NCI-H2029 treated with DMSO at 0.1 percent for 48 hours (cell line): ENCODE results near the gene PIAS1.
"Not testable (repeated sequence)": the region's sequence is repeated elsewhere in the genome, so short reads cannot be mapped to it uniquely, and the experiment has no call there.

Experiments
- DNase-seq: peaks from one replicate; lab custom pipeline; 2025; lab: John Stamatoyannopoulos, UW

The PIAS1 gene

GRCh38 chr15:68184616-68185480 lies 130.7 kb downstream of the PIAS1 start:
- no peak for DNase-seq

- DNase-seq: no peak
Measured at GRCh38 chr15:68186671-68187397, 132.7 kb downstream of the PIAS1 start.

DNA sequence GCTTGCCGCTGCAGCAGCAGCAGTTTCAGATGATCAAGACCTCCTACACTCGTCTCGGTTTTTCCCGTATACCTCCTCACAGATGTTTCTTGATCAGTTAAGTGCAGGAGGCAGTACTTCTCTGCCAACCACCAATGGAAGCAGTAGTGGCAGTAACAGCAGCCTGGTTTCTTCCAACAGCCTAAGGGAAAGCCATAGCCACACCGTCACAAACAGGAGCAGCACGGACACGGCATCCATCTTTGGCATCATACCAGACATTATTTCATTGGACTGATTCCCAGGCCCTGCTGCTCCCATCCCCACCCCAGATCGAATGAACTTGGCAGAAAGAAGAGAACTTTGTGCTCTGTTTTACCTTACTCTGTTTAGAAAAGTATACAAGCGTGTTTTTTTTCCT lies 133.4 kb downstream of the PIAS1 start:
- peak; percentile 9 for DNase-seq

- DNase-seq: no peak
Measured at GRCh38 chr15:68188647-68189046, 134.5 kb downstream of the PIAS1 start.

GRCh38 chr15:68190048-68190447 lies 135.9 kb downstream of the PIAS1 start:
- no peak for DNase-seq

DNA sequence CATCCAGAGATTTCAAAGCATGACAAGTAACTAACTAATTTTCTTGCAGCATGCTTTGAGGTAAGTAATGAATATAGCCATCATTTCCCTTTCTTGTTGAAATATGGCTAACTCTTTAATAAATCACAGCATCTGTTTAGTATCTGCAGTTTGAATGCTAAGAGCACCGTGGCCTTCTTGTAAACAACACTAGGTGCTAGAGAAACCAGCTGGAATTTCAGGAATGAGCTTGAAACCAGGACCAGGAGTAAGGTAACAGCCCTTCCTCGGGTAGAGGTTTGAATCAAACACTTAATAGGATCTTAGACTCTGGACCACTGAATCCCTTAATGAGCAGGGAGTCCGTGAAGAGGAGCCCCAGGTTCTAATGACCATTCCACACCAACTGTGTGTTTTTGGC lies 137.4 kb downstream of the PIAS1 start:
- no peak for DNase-seq

DNA sequence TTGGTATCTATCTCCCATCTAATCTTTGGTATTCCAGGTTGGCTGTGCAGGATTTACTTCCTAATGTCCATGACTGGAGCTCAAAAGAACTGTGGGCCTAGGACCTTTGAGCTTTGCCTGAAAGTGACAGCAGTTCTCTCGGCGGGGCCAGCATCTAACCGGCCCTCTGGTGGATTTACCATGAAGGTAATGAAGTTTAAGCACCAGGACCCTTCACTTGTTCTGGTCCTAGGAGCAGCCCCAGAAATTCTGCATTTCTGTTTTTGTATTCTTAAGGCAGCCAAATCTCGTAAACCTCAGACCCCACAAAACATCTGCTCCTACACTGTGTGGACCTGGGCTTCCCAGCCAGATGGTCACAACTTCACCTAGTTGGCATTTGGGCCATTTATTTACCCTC lies 138.0 kb downstream of the PIAS1 start:
- DNase-seq: no peak

GRCh38 chr15:68192804-68193486 lies 138.8 kb downstream of the PIAS1 start:
- DNase-seq: no peak

DNA sequence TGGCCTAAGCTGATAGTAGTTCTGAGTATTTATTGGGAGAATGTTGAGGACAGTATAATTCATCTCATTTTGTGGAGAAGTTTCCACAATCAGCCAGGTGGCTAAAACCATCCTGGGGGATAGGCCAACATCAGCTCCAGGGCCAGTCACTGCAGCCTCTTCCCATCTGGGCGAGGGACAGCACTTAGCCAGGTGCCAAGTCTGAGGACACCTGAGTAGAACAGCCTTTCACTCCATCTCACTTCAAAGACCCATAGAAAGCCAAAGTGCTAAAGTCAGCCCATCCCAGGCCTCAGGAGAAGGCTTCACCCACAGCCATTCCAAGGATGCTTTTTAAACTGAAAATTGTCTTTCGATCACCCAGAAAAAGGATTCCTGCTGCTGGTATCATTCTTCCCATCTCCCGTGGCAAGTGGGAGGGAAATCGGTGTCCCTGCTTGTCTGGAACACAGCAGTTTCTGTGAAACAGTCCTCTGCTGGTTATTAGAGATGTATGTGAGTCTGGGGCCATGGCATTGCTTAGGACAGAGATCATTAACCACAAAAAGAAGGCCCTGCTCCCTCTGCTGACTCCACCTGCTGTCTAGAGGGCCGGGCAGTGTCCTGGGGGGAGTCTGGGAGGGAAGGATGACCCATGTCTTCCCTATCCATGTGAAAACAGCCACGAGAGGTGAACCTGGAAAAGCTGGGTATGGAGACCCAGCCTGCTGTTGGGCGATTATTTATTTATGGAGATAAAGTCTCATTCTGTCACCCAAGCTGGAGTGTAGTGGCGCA lies 141.4 kb downstream of the PIAS1 start:
- no peak for DNase-seq

- no peak for DNase-seq
Measured at GRCh38 chr15:68196445-68197169, 142.5 kb downstream of the PIAS1 start.

DNA sequence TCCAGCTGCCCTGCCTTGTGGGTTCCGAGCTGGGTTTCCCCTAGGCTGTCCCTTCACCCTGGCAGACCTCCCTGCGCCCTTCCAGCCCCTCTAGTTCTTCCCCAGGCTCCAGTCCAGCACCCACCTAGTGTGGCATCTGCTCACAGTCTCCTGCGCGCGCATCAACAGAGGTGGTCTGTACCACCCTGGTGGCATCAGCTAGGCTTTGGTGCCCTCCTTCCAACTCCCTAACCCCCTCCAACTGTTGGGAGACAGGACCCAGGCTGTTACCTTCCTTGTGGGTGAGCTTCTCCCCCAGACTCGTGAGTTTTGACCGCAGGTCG lies 143.0 kb downstream of the PIAS1 start:
- no peak for DNase-seq

DNA sequence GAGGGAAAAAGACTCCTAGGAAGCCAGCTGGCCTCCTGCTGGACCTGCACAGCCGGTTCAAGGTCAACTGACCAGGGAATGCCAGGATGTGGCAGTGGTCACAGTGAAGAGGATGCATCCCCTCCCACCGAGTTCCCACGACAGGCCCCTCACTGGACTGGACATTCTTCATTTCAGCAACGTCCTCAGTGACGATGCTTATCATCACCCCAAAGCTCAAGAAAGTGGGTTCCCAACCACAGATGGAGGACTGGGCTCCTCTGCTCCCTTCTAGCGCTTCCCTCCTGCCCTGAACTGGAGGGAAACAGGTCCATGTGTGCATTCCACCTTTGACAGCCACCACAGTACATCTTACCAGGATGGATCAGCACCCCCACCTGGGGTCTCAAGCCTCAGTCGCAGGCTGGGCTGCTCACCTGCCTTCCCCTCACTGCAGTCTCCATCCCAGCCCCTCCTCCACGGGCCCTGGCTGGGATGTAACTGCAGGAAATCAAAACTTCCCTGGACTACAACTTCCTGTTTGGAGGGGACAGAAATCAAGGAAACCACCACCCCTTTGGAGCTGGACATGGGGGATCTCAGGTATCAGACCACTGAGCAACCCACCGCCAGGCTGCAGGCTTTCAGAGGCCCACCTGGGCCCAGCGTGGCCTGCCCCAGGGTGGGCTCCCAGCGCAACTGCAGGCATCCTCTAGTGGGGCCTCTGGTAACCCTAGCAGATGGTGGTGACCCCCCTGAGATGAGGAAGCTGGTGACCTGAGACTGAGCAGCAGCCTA lies 143.7 kb downstream of the PIAS1 start:
- DNase-seq: no peak

DNA sequence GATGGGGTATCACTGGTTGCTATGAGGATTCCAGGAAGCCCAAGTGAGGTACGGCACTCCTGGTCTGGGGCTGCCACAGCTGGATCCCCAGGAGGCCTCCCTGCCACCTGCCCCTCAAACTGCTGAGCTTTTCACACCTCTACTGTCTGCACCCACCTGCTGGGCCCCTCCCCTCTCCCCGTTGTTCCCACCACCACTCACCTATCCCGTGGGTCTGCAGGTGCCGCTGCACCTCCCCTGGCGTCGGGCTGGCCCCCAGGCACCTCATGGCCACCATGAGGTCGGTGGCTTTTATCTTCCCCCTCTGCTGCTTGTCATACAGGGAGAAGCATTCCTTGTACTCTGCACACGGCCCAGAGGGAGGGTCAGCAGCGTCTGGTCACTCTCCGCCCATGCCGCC lies 145.2 kb downstream of the PIAS1 start:
- no peak for DNase-seq

- no peak for DNase-seq
Measured at GRCh38 chr15:68200016-68200861, 146.1 kb downstream of the PIAS1 start.

- DNase-seq: no peak
Measured at GRCh38 chr15:68201153-68201878, 147.2 kb downstream of the PIAS1 start.

- DNase-seq: no peak
Measured at GRCh38 chr15:68201879-68202261, 147.8 kb downstream of the PIAS1 start.

DNA sequence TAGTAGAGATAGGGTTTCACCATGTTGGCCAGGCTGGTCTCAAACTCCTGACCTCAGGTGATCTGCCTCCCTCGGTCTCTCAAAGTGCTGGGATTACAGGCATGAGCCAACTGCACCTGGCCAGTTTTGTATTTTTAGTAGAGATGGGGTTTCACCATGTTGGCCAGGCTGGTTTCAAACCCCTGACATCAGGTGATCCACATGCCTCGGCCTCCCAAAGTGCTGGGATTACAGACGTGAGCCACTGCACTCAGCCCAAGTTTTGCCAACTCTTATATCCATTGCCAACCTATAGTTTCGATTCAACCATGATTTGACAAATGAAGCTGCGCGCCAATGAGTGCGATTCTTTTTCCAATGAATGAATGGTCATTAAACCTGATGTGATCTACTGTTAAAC lies 148.9 kb downstream of the PIAS1 start:
- DNase-seq: not testable (repeated sequence)

GRCh38 chr15:68203486-68203885 lies 149.4 kb downstream of the PIAS1 start:
- no peak for DNase-seq

DNA sequence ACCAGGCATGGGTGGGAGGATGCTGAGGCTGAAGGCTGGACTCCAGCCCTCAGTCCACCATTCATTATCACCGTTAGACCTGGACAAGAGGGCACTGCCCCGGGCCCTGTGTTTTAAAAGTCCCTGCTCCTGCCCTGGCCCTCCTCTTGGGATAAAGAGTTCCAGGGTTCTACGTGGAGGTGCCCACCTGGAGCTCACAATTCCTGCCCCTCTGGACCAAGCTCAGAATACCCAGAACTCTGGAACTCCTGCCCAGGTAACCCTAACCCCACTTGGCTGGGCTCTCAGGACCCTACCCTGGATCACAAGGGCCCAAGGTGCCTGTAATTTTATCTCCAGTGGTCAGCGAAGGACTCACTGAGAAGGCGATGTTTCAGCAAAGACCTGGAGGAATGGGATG lies 149.8 kb downstream of the PIAS1 start:
- DNase-seq: no peak
